GM21515 (cell line): ENCODE results near the gene SLC9B1.

Experiments
- ATAC-seq: cut with Tn5 transposase; IDR thresholded peaks from one replicate; pipeline ENCODE4 v1.9.1; 2021; ENCODE audit not compliant: unreplicated experiment

Gene SLC9B1

GRCh38 chr4:103019308-103020124, at the start of gene SLC9B1:
SLC9B1 (minus strand) TSS chr4:103019705; CDS start chr4:102991711, 27,994 bp downstream.
- peak; percentile 99 for ATAC-seq

- ATAC-seq = no peak
Observed at GRCh38 chr4:103067841-103068547, 48.5 kb upstream of the SLC9B1 start.

GRCh38 chr4:103060453-103061148, 41.1 kb upstream of the SLC9B1 start:
- ATAC-seq = no peak

GRCh38 chr4:103054030-103054429, 34.5 kb upstream of the SLC9B1 start:
- no peak for ATAC-seq

GRCh38 chr4:103052779-103053178, 33.3 kb upstream of the SLC9B1 start:
- ATAC-seq = no peak

- ATAC-seq = no peak
Observed at GRCh38 chr4:103052145-103052544, 32.6 kb upstream of the SLC9B1 start.

GRCh38 chr4:103050736-103051436, 31.4 kb upstream of the SLC9B1 start:
- no peak for ATAC-seq

- ATAC-seq = peak; percentile 94
Observed at GRCh38 chr4:103046416-103047290, 27.1 kb upstream of the SLC9B1 start.

- ATAC-seq = no peak
Observed at GRCh38 chr4:103044183-103044582, 24.7 kb upstream of the SLC9B1 start.

GRCh38 chr4:103036169-103036568, 16.7 kb upstream of the SLC9B1 start:
- ATAC-seq = no peak

GRCh38 chr4:103032574-103032973, 13.1 kb upstream of the SLC9B1 start:
- ATAC-seq = no peak

- no peak for ATAC-seq
Observed at GRCh38 chr4:103030791-103031190, 11.3 kb upstream of the SLC9B1 start.

- no peak for ATAC-seq
Observed at GRCh38 chr4:103029300-103029699, 9.8 kb upstream of the SLC9B1 start.

- ATAC-seq = no peak
Observed at GRCh38 chr4:103026868-103027267, 7.4 kb upstream of the SLC9B1 start.

GRCh38 chr4:103024996-103025395, 5.5 kb upstream of the SLC9B1 start:
- no peak for ATAC-seq

GRCh38 chr4:103021120-103021519, 1.6 kb upstream of the SLC9B1 start:
- no peak for ATAC-seq

- no peak for ATAC-seq
Observed at GRCh38 chr4:103018391-103019307, 856 bp downstream of the SLC9B1 start.

GRCh38 chr4:103012551-103012950, 7.0 kb downstream of the SLC9B1 start:
- ATAC-seq = no peak

GRCh38 chr4:103012060-103012459, 7.4 kb downstream of the SLC9B1 start:
- ATAC-seq = no peak
